Adrenal gland (tissue), 12 donors: ENCODE results near the gene ANTXR2. TPM values are rescaled to one million over a fixed set of nuclear protein-coding genes. Genes with fewer than 3 reads are reported as not detected.
"Not testable (repeated sequence)": the region's sequence is repeated elsewhere in the genome, so short reads cannot be mapped to it uniquely, and the experiment has no call there.

ENCODE experiments used
- DNase-seq, 7 donors: peaks; one replicate each; pipeline ENCODE4 v3.0.0-alpha.2; 2019 to 2020
- H3K27ac ChIP-seq, 5 donors: fragments of 200-600 bp; sonication (generic) in 4 of 5; 1 replicate in 3 of 5; 2 replicates in 2 of 5; pipeline versions ENCODE4 v1.5.1 to v1.8.0; 2016 to 2020; ENCODE audit warnings: mild to moderate bottlenecking in 1 of 5
- H3K27me3 ChIP-seq: fragments of 200-600 bp; 2 replicates; pipeline ENCODE4 v1.8.0; 2021
- H3K36me3 ChIP-seq, 2 donors: fragments of 200-600 bp; replicated peaks in 1 of 2; 1 replicate in 1 of 2; 2 replicates in 1 of 2; pipeline versions ENCODE4 v1.5.1 to v1.8.0; 2018 to 2022
- H3K4me1 ChIP-seq, 2 donors: fragments of 200-600 bp; replicated peaks in 1 of 2; 1 replicate in 1 of 2; 2 replicates in 1 of 2; pipeline versions ENCODE4 v1.5.1 to v1.8.0; 2018 to 2021
- H3K4me3 ChIP-seq, 4 donors: fragments of 200-600 bp; sonication (generic) in 3 of 4; one replicate each; pipeline ENCODE4 v1.5.1; 2016 to 2018
- H3K9me3 ChIP-seq, 3 donors: fragments of 200-600 bp; sonication (generic) in 1 of 3; replicated peaks in 1 of 3; 1 replicate in 2 of 3; 2 replicates in 1 of 3; pipeline versions ENCODE4 v1.5.1 to v1.8.0; 2016 to 2021
- POLR2A ChIP-seq, 2 donors: fragments of 450-650 bp; IDR thresholded peaks; one replicate each; pipeline ENCODE4 v1.6.1; 2017; ENCODE audit warnings: antibody characterized with exemption in 2 of 2, mild to moderate bottlenecking in 2 of 2, moderate library complexity in 1 of 2
- WGBS, 4 donors: extraction: QIAGEN DNeasy Blood & Tissue Kit in 2 of 4; methylation state at CpG; one replicate each; pipeline versions ENCODE4 v1.1.5 to v1.1.7; 2013 to 2017; 5-methylcytosine and 5-hydroxymethylcytosine counted together
- intact Hi-C, 2 donors: fragments of 100-400 bp; cut with DNase I; formaldehyde crosslinking; loops; one replicate each; pipeline versions ENCODE4 v1.14.1 to v1.15.0; 2022 to 2023
- polyA plus RNA-seq, 3 donors: library from polyadenylated mRNA; stranded (reverse); fragments of 200-250 nt in 2 of 3; fragments of 350-450 nt in 1 of 3; fragmentation: Illumina TruSeq in 1 of 3; extraction: RNeasy Lipid Tissue Mini Kit (QIAGEN cat#74804) in 1 of 3; gene quantifications; one replicate each; pipeline ENCODE4 v1.2.3, GENCODE V29; 2013 to 2014
- total RNA-seq, 9 donors: library from RNA; depleted of rRNA in 4 of 9; stranded (reverse); fragments of >200 nt in 4 of 9; fragments of 120-200 nt in 1 of 9; fragmentation: NEBNext Ultra II Directional in 1 of 9; extraction: Animal tissue kit (Norgen Biotek cat#: 25700) in 1 of 9; gene quantifications; one replicate each; pipeline versions ENCODE4 v1.1.0 to v1.2.4, GENCODE V29; 2013 to 2023
- TF ChIP-seq, protein P1 (sequence below), 6 experiments: fragments of 450-650 bp in 4 of 6; fragments of 200-600 bp in 2 of 6; sonication (generic) in 1 of 6; IDR thresholded peaks; 1 replicate in 5 of 6; 2 replicates in 1 of 6; pipeline versions ENCODE4 v1.5.1 to v1.8.0; 2016 to 2021; ENCODE audit warnings: antibody characterized with exemption in 6 of 6, mild to moderate bottlenecking in 2 of 6, moderate library complexity in 1 of 6
- donor health status: healthy with polysubstance abuse.
- donor health status: Bipolar disorder and iron deficiency.
- donor health status: DM: yes; HTN: yes; CAD: no.
- donor health status: DM: no; HTN: no; CAD: no.
- donor health status: DM: no; HTN: no; CAD: no.
- donor health status: DM: yes; HTN: yes; CAD: no.

ANTXR2 gene
- total and polyA plus RNA-seq, 12 donors = 8.4 to 96.6 (median 57.7) TPM

DNA sequence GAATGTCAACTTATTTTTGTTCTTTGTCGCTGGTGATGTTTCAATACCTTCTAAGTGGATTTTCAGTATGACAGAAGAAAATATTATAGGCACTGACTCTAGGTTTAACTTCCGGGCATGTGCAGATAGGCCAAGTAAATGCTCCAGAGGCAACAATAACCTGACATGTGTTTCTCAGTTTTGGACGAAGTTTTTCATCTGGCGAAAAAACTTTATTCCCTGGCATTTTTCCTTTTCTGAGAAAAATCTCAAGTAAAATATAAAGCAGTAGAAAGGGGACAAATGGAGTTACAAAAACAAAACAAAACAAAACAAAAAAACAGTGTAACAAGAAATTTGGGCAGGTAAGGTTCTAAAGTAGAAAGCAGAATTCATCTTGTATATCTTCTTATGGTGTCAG lies 173.5 kb downstream of the ANTXR2 start:
- Histone ChIP-seq H3K27ac (no peak overlapping the region), H3K9me3 (peaks cover 0 to 7% (median 0%) of the 10 kb centered on the region in 3 donors), H3K36me3 (no peaks in the 10 kb centered on the region), H3K4me1 (no peaks in the 10 kb centered on the region), H3K4me3 (no peak overlapping the region), H3K27me3 (no peaks in the 10 kb centered on the region)
- WGBS, 4 donors = 91 to 94% (median 92%) methylated on average over 4 of the region's 4 CpGs
- DNase-seq = no peak
- intact Hi-C loops = no loop called here
- TF ChIP-seq, protein P1, sequence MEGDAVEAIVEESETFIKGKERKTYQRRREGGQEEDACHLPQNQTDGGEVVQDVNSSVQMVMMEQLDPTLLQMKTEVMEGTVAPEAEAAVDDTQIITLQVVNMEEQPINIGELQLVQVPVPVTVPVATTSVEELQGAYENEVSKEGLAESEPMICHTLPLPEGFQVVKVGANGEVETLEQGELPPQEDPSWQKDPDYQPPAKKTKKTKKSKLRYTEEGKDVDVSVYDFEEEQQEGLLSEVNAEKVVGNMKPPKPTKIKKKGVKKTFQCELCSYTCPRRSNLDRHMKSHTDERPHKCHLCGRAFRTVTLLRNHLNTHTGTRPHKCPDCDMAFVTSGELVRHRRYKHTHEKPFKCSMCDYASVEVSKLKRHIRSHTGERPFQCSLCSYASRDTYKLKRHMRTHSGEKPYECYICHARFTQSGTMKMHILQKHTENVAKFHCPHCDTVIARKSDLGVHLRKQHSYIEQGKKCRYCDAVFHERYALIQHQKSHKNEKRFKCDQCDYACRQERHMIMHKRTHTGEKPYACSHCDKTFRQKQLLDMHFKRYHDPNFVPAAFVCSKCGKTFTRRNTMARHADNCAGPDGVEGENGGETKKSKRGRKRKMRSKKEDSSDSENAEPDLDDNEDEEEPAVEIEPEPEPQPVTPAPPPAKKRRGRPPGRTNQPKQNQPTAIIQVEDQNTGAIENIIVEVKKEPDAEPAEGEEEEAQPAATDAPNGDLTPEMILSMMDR (IDR thresholded peaks at IDR 0.05) = no peak
- TF ChIP-seq POLR2A (IDR thresholded peaks at IDR 0.05) = no peak

DNA sequence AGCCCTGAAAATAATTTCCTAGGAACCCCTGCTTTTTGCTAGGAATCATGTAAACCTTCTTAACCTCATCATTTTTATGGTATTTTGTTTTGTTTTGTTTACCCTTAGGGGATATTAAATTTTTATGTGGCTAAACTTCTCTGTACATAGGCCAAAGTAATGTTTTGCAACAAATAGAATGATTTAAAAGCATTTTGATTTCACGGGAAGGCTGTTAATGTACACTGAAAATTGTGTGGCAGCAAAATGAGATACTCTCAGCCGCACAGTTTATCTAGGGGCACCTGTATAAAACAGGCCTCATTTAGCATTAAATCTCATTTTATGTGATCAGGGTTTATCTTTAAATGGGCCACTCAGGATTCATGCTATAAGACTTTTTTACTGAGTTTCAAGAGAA lies 175.0 kb downstream of the ANTXR2 start:
- intact Hi-C loops = no loop called here
- TF ChIP-seq, protein P1 (IDR thresholded peaks at IDR 0.05) = no peak
- no peak for TF ChIP-seq POLR2A (IDR thresholded peaks at IDR 0.05)

DNA sequence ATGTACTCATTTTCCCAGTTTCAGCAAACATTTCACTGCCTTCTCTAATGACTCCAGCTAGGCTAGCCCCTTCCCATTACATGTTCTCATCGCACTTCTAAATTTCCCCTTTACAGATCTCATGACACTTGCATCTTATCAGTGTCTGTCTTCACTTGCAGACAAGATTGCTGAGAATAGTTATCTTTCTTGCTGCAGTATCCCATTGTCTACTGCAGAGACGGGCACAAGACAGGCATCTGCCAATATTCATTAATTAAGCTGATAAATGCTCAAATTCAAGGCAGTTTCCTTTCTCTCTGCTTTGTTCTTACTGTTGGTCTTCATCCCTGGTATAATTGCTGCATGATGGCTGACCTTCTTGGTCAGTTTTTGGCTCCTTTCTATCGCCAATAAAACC lies 175.9 kb downstream of the ANTXR2 start:
- no peak overlapping the region for H3K27ac ChIP-seq
- no peaks in the 10 kb centered on the region for H3K4me1 ChIP-seq
- no peaks in the 10 kb centered on the region for H3K27me3 ChIP-seq
- H3K4me3 ChIP-seq = no peak overlapping the region
- WGBS, 4 donors = 43 to 68% (median 51%) methylated on average over 3 of the region's 3 CpGs
- intact Hi-C loops = no loop called here
- DNase-seq = no peak
- TF ChIP-seq POLR2A (IDR thresholded peaks at IDR 0.05) = no peak
- TF ChIP-seq, protein P1 (IDR thresholded peaks at IDR 0.05) = no peak
- peaks cover 0 to 8% (median 0%) of the 10 kb centered on the region in 3 donors for H3K9me3 ChIP-seq
- H3K36me3 ChIP-seq = no peaks in the 10 kb centered on the region

More for the DNA sequence above, 175.0 kb downstream of the ANTXR2 start:
- no peak overlapping the region for H3K4me3 ChIP-seq
- peaks cover 0 to 8% (median 0%) of the 10 kb centered on the region in 3 donors for H3K9me3 ChIP-seq
- H3K36me3 ChIP-seq = no peaks in the 10 kb centered on the region
- WGBS, 4 donors = 79 to 90% (median 86%) methylated on average over 2 of the region's 2 CpGs
- DNase-seq = no peak
- H3K27ac ChIP-seq = no peak overlapping the region
- H3K4me1 ChIP-seq = no peaks in the 10 kb centered on the region
- no peaks in the 10 kb centered on the region for H3K27me3 ChIP-seq

DNA sequence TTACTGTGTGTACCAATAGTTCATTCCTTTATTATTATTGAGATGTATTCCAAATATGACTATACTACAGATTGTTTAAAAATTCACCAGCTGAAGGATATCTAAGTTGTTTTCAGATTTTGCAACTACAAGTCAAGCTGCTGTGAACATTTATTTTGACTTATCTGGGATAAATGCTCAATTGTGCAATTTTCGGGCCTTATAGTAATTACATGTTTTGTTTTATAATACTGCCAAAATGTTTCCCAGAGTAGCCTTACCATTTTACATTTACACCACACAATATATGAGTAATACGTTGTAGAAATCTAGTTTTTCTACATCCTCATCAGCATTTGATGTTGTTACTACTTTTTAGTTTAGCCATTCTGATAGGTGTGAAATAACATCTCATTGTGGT lies 179.6 kb downstream of the ANTXR2 start:
- H3K4me3 ChIP-seq = no peak overlapping the region
- 66 to 72% (median 69%) methylated on average over 2 of the region's 2 CpGs for WGBS, 4 donors
- H3K4me1 ChIP-seq = no peaks in the 10 kb centered on the region
- TF ChIP-seq POLR2A (IDR thresholded peaks at IDR 0.05) = no peak
- TF ChIP-seq, protein P1 (IDR thresholded peaks at IDR 0.05) = no peak
- peaks cover 0 to 8% (median 0%) of the 10 kb centered on the region in 3 donors for H3K9me3 ChIP-seq
- H3K27me3 ChIP-seq = no peaks in the 10 kb centered on the region
- H3K27ac ChIP-seq = no peak overlapping the region
- intact Hi-C loops = no loop called here
- H3K36me3 ChIP-seq = no peaks in the 10 kb centered on the region
- DNase-seq = no peak

DNA sequence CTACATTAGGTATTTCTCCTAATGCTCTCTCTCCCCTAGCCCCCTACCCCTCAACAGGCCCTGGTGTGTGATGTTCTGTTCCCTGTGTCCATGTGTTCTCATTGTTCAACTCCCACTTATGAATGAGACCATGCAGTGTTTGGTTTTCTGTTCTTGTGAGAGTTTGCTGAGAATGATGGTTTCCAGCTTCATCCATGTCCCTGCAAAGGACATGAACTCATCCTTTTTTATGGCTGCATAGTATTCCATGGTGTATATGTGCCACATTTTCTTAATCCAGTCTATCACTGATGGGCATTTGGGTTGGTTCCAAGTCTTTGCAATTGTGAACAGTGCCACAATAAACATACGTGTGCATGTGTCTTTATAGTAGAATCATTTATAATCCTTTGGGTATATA lies 184.0 kb downstream of the ANTXR2 start:
- H3K4me3 ChIP-seq, H3K4me1 ChIP-seq, intact Hi-C loops, H3K36me3 ChIP-seq, H3K9me3 ChIP-seq, H3K27me3 ChIP-seq, DNase-seq, H3K27ac ChIP-seq: not testable (repeated sequence)
- WGBS, 4 donors = 86 to 91% (median 90%) methylated on average over 1 of the region's 1 CpG
